Endothelial cell of umbilical vein (primary cell): ENCODE data around the gene GBP6. TPM values are rescaled to one million over a fixed set of nuclear protein-coding genes. Genes with fewer than 3 reads are reported as not detected.

Source experiments
- BruUV-seq: library from RNA; stranded (reverse); fragments of 400-500 nt; replicated peaks from 2 replicates; lab custom pipeline; 2021; lab: Mats Ljungman, UMichigan
- CTCF ChIA-PET: fragments of 300-600, 350-600 bp; sonication (Branson Sonifier 250); formaldehyde crosslinking; loops from one replicate; lab custom pipeline; 2021; ENCODE audit warnings: antibody characterized with exemption, inconsistent platforms; lab: Charles Lee
- POLR2A ChIA-PET: fragments of 300-600, 350-600 bp; sonication (Branson Sonifier 250); formaldehyde crosslinking; loops from one replicate; lab custom pipeline; 2021; ENCODE audit warnings: antibody characterized with exemption, inconsistent platforms; lab: Charles Lee
- DNase-seq: peaks from one replicate; pipeline ENCODE4 v3.0.0-alpha.2; 2011; ENCODE audit warnings: low read depth, low spot score
- FAIRE-seq: peaks from 2 replicates; lab custom pipeline; 2011; peaks lifted over from hg19 to GRCh38; lab: Jason Lieb, UNC
- H2AFZ ChIP-seq: 2 replicates; pipeline ENCODE4 v1.6.0; 2012; ENCODE audit warnings: low read depth, low read length, control low read depth, inconsistent platforms
- H3K27ac ChIP-seq: 2 replicates; pipeline ENCODE4 v1.5.1; 2011; ENCODE audit warnings: low read depth, mild to moderate bottlenecking, control low read depth, low read length, moderate library complexity; ENCODE audit not compliant: insufficient read depth
- H3K27me3 ChIP-seq, 2 experiments: 2 replicates each; pipeline versions ENCODE4 v1.6.0 to v1.6.1; 2011; ENCODE audit warnings: low read length in 2 of 2, mixed read lengths in 1 of 2; ENCODE audit not compliant: control insufficient read depth in 2 of 2, insufficient read depth in 2 of 2
- H3K36me3 ChIP-seq, 2 experiments: 2 replicates in 1 of 2; 3 replicates in 1 of 2; pipeline ENCODE4 v1.5.1; 2011; ENCODE audit warnings: low read length in 2 of 2, mild to moderate bottlenecking in 1 of 2, moderate library complexity in 1 of 2; ENCODE audit not compliant: control insufficient read depth in 2 of 2, insufficient read depth in 2 of 2; ENCODE audit errors: extremely low read depth in 1 of 2
- H3K4me1 ChIP-seq: 3 replicates; pipeline ENCODE4 v1.5.1; 2011; ENCODE audit warnings: mild to moderate bottlenecking, low read length; ENCODE audit not compliant: control insufficient read depth, insufficient read depth; ENCODE audit errors: extremely low read depth
- H3K4me2 ChIP-seq: 2 replicates; pipeline ENCODE4 v1.6.1; 2011; ENCODE audit warnings: low read length, control low read depth, mixed read lengths; ENCODE audit not compliant: insufficient read depth
- H3K4me3 ChIP-seq, 3 experiments: fragments of 200-600 bp in 1 of 3; sonication (generic), shearing (Covaris generic) in 1 of 3; replicated peaks in 1 of 3; 2 replicates each; pipeline ENCODE4 v1.5.1; 2011 to 2016; ENCODE audit warnings: control low read depth in 3 of 3, low read length in 3 of 3, mild to moderate bottlenecking in 2 of 3, inconsistent platforms in 1 of 3, low read depth in 1 of 3, moderate library complexity in 1 of 3; ENCODE audit not compliant: insufficient read depth in 1 of 3
- H3K79me2 ChIP-seq: 2 replicates; pipeline ENCODE4 v1.6.0; 2012; ENCODE audit warnings: low read length, inconsistent platforms; ENCODE audit not compliant: control insufficient read depth, insufficient read depth
- H3K9ac ChIP-seq: replicated peaks from 2 replicates; pipeline ENCODE3; 2011; ENCODE audit warnings: low read length, control low read depth; ENCODE audit not compliant: insufficient read depth; ENCODE audit errors: extremely low read depth
- H3K9me1 ChIP-seq: replicated peaks from 3 replicates; pipeline ENCODE4 v1.6.0; 2011; ENCODE audit warnings: mild to moderate bottlenecking, low read length; ENCODE audit not compliant: control insufficient read depth, insufficient read depth; ENCODE audit errors: extremely low read depth
- H3K9me3 ChIP-seq: replicated peaks from 2 replicates; pipeline ENCODE4 v1.5.1; 2012; ENCODE audit warnings: low read length, inconsistent platforms; ENCODE audit not compliant: control insufficient read depth, insufficient read depth
- H4K20me1 ChIP-seq: replicated peaks from 2 replicates; pipeline ENCODE3; 2011; ENCODE audit warnings: mild to moderate bottlenecking, low read length; ENCODE audit not compliant: control insufficient read depth, insufficient read depth; ENCODE audit errors: extremely low read depth
- EZH2 ChIP-seq: IDR thresholded peaks from 2 replicates; pipeline ENCODE4 v1.6.1; 2012; ENCODE audit warnings: borderline replicate concordance, low read depth, mild to moderate bottlenecking, moderate library complexity, low read length, inconsistent platforms; ENCODE audit not compliant: severe bottlenecking
- FOS ChIP-seq: IDR thresholded peaks from 2 replicates; pipeline ENCODE4 v1.6.1; 2011; ENCODE audit warnings: mild to moderate bottlenecking, low read length, moderate library complexity, borderline replicate concordance; ENCODE audit not compliant: insufficient read depth
- GATA2 ChIP-seq: IDR thresholded peaks from 2 replicates; pipeline ENCODE4 v1.7.0; 2011; ENCODE audit warnings: low read depth, mild to moderate bottlenecking, moderate library complexity, mixed read lengths, low read length; ENCODE audit not compliant: insufficient read length, insufficient read depth
- JUN ChIP-seq: IDR thresholded peaks from 2 replicates; pipeline ENCODE4 v1.6.1; 2011; ENCODE audit warnings: borderline replicate concordance, low read depth; ENCODE audit not compliant: insufficient read length, insufficient read depth
- MYC ChIP-seq: IDR thresholded peaks from one replicate; pipeline ENCODE4 v1.6.1; 2011; ENCODE audit warnings: mild to moderate bottlenecking, low read depth, low read length
- POLR2A ChIP-seq: IDR thresholded peaks from 2 replicates; pipeline ENCODE4 v1.6.1; 2012; ENCODE audit warnings: low read depth, mild to moderate bottlenecking, control low read depth, low read length
- POLR2AphosphoS5 ChIP-seq: IDR thresholded peaks from 2 replicates; pipeline ENCODE4 v1.6.1; 2012; ENCODE audit warnings: low read depth, mild to moderate bottlenecking, control low read depth, low read length, moderate library complexity; ENCODE audit not compliant: insufficient read depth
- dilution Hi-C: fragments of 300-500 bp; cut with MboI; formaldehyde crosslinking; loops from one replicate; pipeline ENCODE4 v1.15.0; 2019; ENCODE audit warnings: low sequenced_read_pairs; ENCODE audit not compliant: extremely low pct_ligation_motif_present
- intact Hi-C: fragments of 100-400 bp; cut with micrococcal nuclease; formaldehyde crosslinking; loops from one replicate; pipeline ENCODE4 v1.10.0; 2022
- polyA plus RNA-seq, 4 experiments: library from polyadenylated mRNA; depleted of rRNA in 3 of 4; stranded (reverse) in 3 of 4; unstranded in 1 of 4; fragments of >200 nt; gene quantifications; 2 replicates each; pipeline versions ENCODE4 v1.2.1 to v1.2.3, GENCODE V29; 2011 to 2012; ENCODE audit warnings: missing spikeins in 1 of 4
- total RNA-seq: library from RNA; stranded (reverse); gene quantifications from 2 replicates; pipeline ENCODE4 v1.2.3, GENCODE V29; 2021

Gene GBP6
- total and polyA plus RNA-seq, 2 donors (not counting 3 experiments of a cell fraction or from before 2014, with no cell fraction given) = not detected

DNA sequence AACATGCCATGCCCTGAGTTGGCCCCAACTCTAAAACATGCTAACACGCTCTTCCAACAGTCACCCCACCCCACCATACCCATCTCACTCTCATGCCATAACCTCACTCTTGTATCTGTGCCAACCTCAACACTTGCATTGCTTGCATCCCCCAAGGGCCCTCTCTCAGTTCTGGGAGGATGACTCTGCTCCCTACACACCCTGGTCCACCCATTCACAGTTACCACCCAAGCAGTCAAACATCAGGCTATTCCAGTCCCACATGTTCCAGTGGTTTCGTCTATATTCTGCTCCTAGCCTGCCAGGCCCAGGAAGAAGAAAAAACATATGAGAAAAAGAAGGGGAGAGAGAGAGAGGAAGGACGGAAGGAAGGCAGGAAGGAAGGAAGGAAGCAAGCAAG, 31.0 kb downstream of the GBP6 start:
- FAIRE-seq (no peak), DNase-seq (no peak)
- no peak for TF ChIP-seq POLR2AphosphoS5
- TF ChIP-seq JUN = no peak
- TF ChIP-seq FOS = no peak
- TF ChIP-seq POLR2A = no peak
- no peaks in the 10 kb centered on the region for H3K36me3 ChIP-seq
- H2AFZ ChIP-seq = no peak overlapping the region
- no peaks in the 10 kb centered on the region for H3K27me3 ChIP-seq
- no peak overlapping the region for H3K27ac ChIP-seq
- H3K79me2 ChIP-seq = no peaks in the 10 kb centered on the region
- H3K9me3 ChIP-seq = no peaks in the 10 kb centered on the region
- ChIA-PET CTCF (no interaction called here), POLR2A (no interaction called here)
- H3K9ac ChIP-seq = no peak overlapping the region
- no peaks in the 10 kb centered on the region for H3K4me1 ChIP-seq
- dilution Hi-C loops = no loop called here
- BruUV-seq = no TSS peak
- no peaks in the 10 kb centered on the region for H4K20me1 ChIP-seq
- H3K4me2 ChIP-seq = no peak overlapping the region
- H3K9me1 ChIP-seq = no peaks in the 10 kb centered on the region
- intact Hi-C loops = no loop called here
- no peak overlapping the region for H3K4me3 ChIP-seq

DNA sequence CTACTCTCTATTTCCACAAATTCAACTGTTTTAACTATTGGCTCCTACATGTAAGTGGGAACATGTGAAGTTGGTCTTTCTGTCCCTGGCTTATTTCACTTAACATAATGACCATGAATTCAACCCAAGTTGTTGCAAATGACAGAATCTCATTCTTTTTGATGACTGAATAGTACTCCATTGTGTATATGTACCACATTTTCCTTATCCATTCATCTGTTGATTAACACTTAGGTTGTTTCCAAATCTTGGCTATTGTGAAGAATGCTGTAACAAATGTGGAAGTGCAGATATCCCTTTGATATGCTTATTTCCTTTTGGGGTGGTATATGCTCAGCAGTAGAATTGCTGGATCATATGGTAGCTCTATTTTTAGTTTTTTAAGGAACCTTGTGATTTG, 33.0 kb downstream of the GBP6 start:
- no peaks in the 10 kb centered on the region for H4K20me1 ChIP-seq

More for the DNA sequence above, 33.0 kb downstream of the GBP6 start:
- DNase-seq (no peak), FAIRE-seq (no peak)
- ChIA-PET CTCF (no interaction called here), POLR2A (no interaction called here)
- Histone ChIP-seq H3K9me1 (no peaks in the 10 kb centered on the region), H3K9ac (no peak overlapping the region), H3K4me1 (no peaks in the 10 kb centered on the region), H3K36me3 (no peaks in the 10 kb centered on the region), H3K4me3 (no peak overlapping the region), H2AFZ (no peak overlapping the region), H3K4me2 (no peak overlapping the region), H3K27me3 (no peaks in the 10 kb centered on the region), H3K79me2 (no peaks in the 10 kb centered on the region), H3K9me3 (no peaks in the 10 kb centered on the region), H3K27ac (no peak overlapping the region)
- BruUV-seq = no TSS peak
- dilution Hi-C loops (no loop called here), intact Hi-C loops (no loop called here)
- no peak for TF ChIP-seq EZH2
- TF ChIP-seq POLR2A = no peak
- no peak for TF ChIP-seq MYC
- TF ChIP-seq JUN = no peak
- TF ChIP-seq GATA2 = no peak
